ENCODE data around the gene CDH4. TPM values are rescaled to one million over a fixed set of nuclear protein-coding genes. Genes with fewer than 3 reads are reported as not detected.

Gene CDH4
- total RNA-seq, 1 experiment from 2014 or later, result not detected

GRCh38 chr20:61493798-61494305 is 241.8 kb downstream of the CDH4 start:
- no peaks in the 10 kb centered on the region for H3K9me3 ChIP-seq (ENCODE audit: control insufficient read depth, insufficient read depth, low read depth, low read length)
- ATAC-seq (no peak), DNase-seq (ENCODE audit: low read depth, low spot score) (no peak)
- TF ChIP-seq SIN3A (IDR thresholded peaks at IDR 0.05; ENCODE audit: borderline replicate concordance, insufficient read depth, low read depth, low read length) (no peak), REST (IDR thresholded peaks at IDR 0.05; ENCODE audit: insufficient read depth in 1 of 2, low read depth in 2 of 2, low read length in 1 of 2) (no peak), POLR2AphosphoS5 (IDR thresholded peaks at IDR 0.05; ENCODE audit: low read depth, low read length) (no peak), TCF7L2 (IDR thresholded peaks at IDR 0.05; ENCODE audit: low read depth, low read length) (no peak), CTCF (IDR thresholded peaks at IDR 0.05) (no peak)
- ChIA-PET POLR2A (no interaction called here), CTCF (no interaction called here)
- intact Hi-C loops (cut with micrococcal nuclease; ENCODE audit: unreplicated experiment) (no loop called here), in situ Hi-C loops (cut with HindIII; ENCODE audit: low pct_unique_long_range_greater_than_20kb, low sequenced_read_pairs) (no loop called here)
- no peak overlapping the region for H3K4me3 ChIP-seq (ENCODE audit: low read depth in 2 of 2, low read length in 2 of 2)
- H3K4me1 ChIP-seq (ENCODE audit: control insufficient read depth, insufficient read depth, low read length), result no peaks in the 10 kb centered on the region
- no TSS peak for BruUV-seq (replicated peaks)
- no peak overlapping the region for H3K27ac ChIP-seq (ENCODE audit: low read length)
- no peaks in the 10 kb centered on the region for H3K36me3 ChIP-seq (ENCODE audit: control insufficient read depth, insufficient read depth, low read length)
- H3K27me3 ChIP-seq (ENCODE audit: control insufficient read depth, insufficient read depth, low read length), result peaks cover 5% of the 10 kb centered on the region; the same call in 1 of the 2 replicates

- H3K4me1 ChIP-seq (ENCODE audit: control insufficient read depth, insufficient read depth, low read length), result no peaks in the 10 kb centered on the region
- CTCF ChIA-PET, result no interaction called here
- no peak overlapping the region for H3K27ac ChIP-seq (ENCODE audit: low read length)
- intact Hi-C loops (cut with micrococcal nuclease; ENCODE audit: unreplicated experiment), result no loop called here
- H3K9me3 ChIP-seq (ENCODE audit: control insufficient read depth, insufficient read depth, low read depth, low read length), result no peaks in the 10 kb centered on the region
- peaks cover 4% of the 10 kb centered on the region; the same call in 1 of the 2 replicates for H3K27me3 ChIP-seq (ENCODE audit: control insufficient read depth, insufficient read depth, low read length)
- ATAC-seq (no peak), DNase-seq (ENCODE audit: low read depth, low spot score) (no peak)
- POLR2A ChIA-PET, result no interaction called here
- no peak overlapping the region for H3K4me3 ChIP-seq (ENCODE audit: low read depth in 2 of 2, low read length in 2 of 2)
- BruUV-seq (replicated peaks), result no TSS peak
- no peaks in the 10 kb centered on the region for H3K36me3 ChIP-seq (ENCODE audit: control insufficient read depth, insufficient read depth, low read length)
- in situ Hi-C loops (cut with HindIII; ENCODE audit: low pct_unique_long_range_greater_than_20kb, low sequenced_read_pairs), result no loop called here
- no peak for TF ChIP-seq REST (IDR thresholded peaks at IDR 0.05; ENCODE audit: insufficient read depth in 1 of 2, low read depth in 2 of 2, low read length in 1 of 2)
- no peak for TF ChIP-seq SIN3A (IDR thresholded peaks at IDR 0.05; ENCODE audit: borderline replicate concordance, insufficient read depth, low read depth, low read length)
- no peak for TF ChIP-seq CTCF (IDR thresholded peaks at IDR 0.05)
- no peak for TF ChIP-seq POLR2AphosphoS5 (IDR thresholded peaks at IDR 0.05; ENCODE audit: low read depth, low read length)
- TF ChIP-seq TCF7L2 (IDR thresholded peaks at IDR 0.05; ENCODE audit: low read depth, low read length), result no peak
These were observed 242.9 kb downstream of the CDH4 start for GRCh38 chr20:61494763-61495575.
